Measurements from ENCODE around the gene ITFG1. TPM values are rescaled to one million over a fixed set of nuclear protein-coding genes. Genes with fewer than 3 reads are reported as not detected.

Gene ITFG1
- total and polyA plus RNA-seq, 9 of the 15 experiments (the other 6 are each of a cell fraction or from before 2014, with no cell fraction given), result 17.1 to 83.5 (median 35.8) TPM

DNA sequence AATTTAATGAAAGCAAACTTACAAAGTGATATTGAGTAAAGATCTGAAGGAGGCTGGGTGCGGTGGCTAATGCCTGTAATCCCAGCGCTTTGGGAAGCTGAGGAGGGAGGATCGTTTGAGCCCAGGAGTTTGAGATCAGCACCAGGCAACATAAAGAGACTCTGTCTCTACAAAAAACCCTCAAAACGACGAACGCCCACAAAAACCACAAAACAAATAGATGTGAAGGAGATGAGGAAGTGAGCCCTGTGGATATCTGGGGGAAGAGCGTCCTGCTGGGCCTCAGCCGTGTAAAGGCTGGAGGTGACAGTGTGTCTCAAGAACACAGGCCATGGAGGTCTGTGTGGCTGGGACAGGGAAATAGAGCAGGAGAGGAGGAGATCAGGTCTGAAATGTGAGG lies 68.8 kb downstream of the ITFG1 start (continued):
- no peak for TF ChIP-seq STAT5B (CRISPR knock-in tag; IDR thresholded peaks at IDR 0.05)
- TF ChIP-seq KDM2B (CRISPR knock-in tag; IDR thresholded peaks at IDR 0.05), result no peak
- TF ChIP-seq ZNF830 (CRISPR knock-in tag; IDR thresholded peaks at IDR 0.05), result no peak
- TF ChIP-seq, protein P1, sequence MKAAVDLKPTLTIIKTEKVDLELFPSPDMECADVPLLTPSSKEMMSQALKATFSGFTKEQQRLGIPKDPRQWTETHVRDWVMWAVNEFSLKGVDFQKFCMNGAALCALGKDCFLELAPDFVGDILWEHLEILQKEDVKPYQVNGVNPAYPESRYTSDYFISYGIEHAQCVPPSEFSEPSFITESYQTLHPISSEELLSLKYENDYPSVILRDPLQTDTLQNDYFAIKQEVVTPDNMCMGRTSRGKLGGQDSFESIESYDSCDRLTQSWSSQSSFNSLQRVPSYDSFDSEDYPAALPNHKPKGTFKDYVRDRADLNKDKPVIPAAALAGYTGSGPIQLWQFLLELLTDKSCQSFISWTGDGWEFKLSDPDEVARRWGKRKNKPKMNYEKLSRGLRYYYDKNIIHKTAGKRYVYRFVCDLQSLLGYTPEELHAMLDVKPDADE (conservative IDR thresholded peaks at IDR 0.05; ENCODE audit: control insufficient read depth, low read depth, low read length), result no peak
- TF ChIP-seq MTA1 (IDR thresholded peaks at IDR 0.05; ENCODE audit: borderline replicate concordance), result peak; percentile 46; the same call in 1 of the 2 replicates
- 0 out of 2 replicates have a peak, but pooled peaks have one; percentile 51 for TF ChIP-seq OTX1 (CRISPR knock-in tag; IDR thresholded peaks at IDR 0.05)
- TF ChIP-seq CBX5 (IDR thresholded peaks at IDR 0.05; ENCODE audit: borderline replicate concordance, low read depth), result peak; percentile 47; the same call in 1 of the 2 replicates
- TF ChIP-seq ELF1 (tag; IDR thresholded peaks at IDR 0.05), result peak; percentile 61; the same call in 1 of the 2 replicates
- no peak for TF ChIP-seq SRSF9 (IDR thresholded peaks at IDR 0.05; ENCODE audit: borderline replicate concordance, low read depth, low read length)
- TF ChIP-seq FOXM1 (IDR thresholded peaks at IDR 0.05; ENCODE audit: low read depth), result peak; percentile 17; the same call in 1 of the 2 replicates
- TF ChIP-seq FOXM1 (CRISPR knock-in tag; IDR thresholded peaks at IDR 0.05; ENCODE audit: low read depth), result no peak
- TF ChIP-seq, protein P2, sequence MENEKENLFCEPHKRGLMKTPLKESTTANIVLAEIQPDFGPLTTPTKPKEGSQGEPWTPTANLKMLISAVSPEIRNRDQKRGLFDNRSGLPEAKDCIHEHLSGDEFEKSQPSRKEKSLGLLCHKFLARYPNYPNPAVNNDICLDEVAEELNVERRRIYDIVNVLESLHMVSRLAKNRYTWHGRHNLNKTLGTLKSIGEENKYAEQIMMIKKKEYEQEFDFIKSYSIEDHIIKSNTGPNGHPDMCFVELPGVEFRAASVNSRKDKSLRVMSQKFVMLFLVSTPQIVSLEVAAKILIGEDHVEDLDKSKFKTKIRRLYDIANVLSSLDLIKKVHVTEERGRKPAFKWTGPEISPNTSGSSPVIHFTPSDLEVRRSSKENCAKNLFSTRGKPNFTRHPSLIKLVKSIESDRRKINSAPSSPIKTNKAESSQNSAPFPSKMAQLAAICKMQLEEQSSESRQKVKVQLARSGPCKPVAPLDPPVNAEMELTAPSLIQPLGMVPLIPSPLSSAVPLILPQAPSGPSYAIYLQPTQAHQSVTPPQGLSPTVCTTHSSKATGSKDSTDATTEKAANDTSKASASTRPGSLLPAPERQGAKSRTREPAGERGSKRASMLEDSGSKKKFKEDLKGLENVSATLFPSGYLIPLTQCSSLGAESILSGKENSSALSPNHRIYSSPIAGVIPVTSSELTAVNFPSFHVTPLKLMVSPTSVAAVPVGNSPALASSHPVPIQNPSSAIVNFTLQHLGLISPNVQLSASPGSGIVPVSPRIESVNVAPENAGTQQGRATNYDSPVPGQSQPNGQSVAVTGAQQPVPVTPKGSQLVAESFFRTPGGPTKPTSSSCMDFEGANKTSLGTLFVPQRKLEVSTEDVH (IDR thresholded peaks at IDR 0.05; ENCODE audit: low read depth, partially characterized antibody), result peak; percentile 43
- peak; percentile 54; the same call in 1 of the 2 replicates for TF ChIP-seq MTA3 (IDR thresholded peaks at IDR 0.05; ENCODE audit: borderline replicate concordance)
- TF ChIP-seq EGR1 (conservative IDR thresholded peaks at IDR 0.05), result peak; percentile 85
- no peak for TF ChIP-seq ADNP (tag; IDR thresholded peaks at IDR 0.05)
- TF ChIP-seq, protein P3, sequence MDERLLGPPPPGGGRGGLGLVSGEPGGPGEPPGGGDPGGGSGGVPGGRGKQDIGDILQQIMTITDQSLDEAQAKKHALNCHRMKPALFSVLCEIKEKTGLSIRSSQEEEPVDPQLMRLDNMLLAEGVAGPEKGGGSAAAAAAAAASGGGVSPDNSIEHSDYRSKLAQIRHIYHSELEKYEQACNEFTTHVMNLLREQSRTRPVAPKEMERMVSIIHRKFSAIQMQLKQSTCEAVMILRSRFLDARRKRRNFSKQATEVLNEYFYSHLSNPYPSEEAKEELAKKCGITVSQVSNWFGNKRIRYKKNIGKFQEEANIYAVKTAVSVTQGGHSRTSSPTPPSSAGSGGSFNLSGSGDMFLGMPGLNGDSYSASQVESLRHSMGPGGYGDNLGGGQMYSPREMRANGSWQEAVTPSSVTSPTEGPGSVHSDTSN (CRISPR knock-in tag; IDR thresholded peaks at IDR 0.05; ENCODE audit: low read depth), result no peak
- TF ChIP-seq, protein P3 (tag; conservative IDR thresholded peaks at IDR 0.05; ENCODE audit: low read depth), result 0 out of 2 replicates have a peak, but pooled peaks have one; percentile 5
- TF ChIP-seq MAZ (CRISPR knock-in tag; conservative IDR thresholded peaks at IDR 0.05 in 1 of 2, IDR thresholded peaks at IDR 0.05 in 1 of 2), result peak in 1 of 2 experiments; percentile 35; a peak in 2 of 4 replicates
- TF ChIP-seq POLR2B (IDR thresholded peaks at IDR 0.05; ENCODE audit: low read depth, partially characterized antibody), result no peak
- peak; percentile 51 for TF ChIP-seq CXXC5 (CRISPR knock-in tag; IDR thresholded peaks at IDR 0.05)
- TF ChIP-seq CC2D1A (IDR thresholded peaks at IDR 0.05), result 0 out of 2 replicates have a peak, but pooled peaks have one; percentile 51
- TF ChIP-seq TEAD1 (CRISPR knock-in tag; IDR thresholded peaks at IDR 0.05), result no peak
- TF ChIP-seq U2AF1 (optimal IDR thresholded peaks at IDR 0.05; ENCODE audit: low read depth, low read length), result no peak
- TF ChIP-seq ZNF764 (CRISPR knock-in tag; IDR thresholded peaks at IDR 0.05; ENCODE audit: low read depth), result no peak
